Neural crest cell (in vitro differentiated cells): Measurements from ENCODE around the gene KREMEN2. TPM values are rescaled to one million over a fixed set of nuclear protein-coding genes. Genes with fewer than 3 reads are reported as not detected.

Experiments used
- DNase-seq: peaks from one replicate; pipeline ENCODE4 v3.0.0; 2021; ENCODE audit warnings: low read depth, mixed read lengths, low spot score
- H3K27ac Mint-ChIP-seq: one replicate; pipeline ENCODE4 v1.8.0; 2021; ENCODE audit warnings: mild to moderate bottlenecking, mixed read lengths; ENCODE audit not compliant: unreplicated experiment
- H3K27me3 Mint-ChIP-seq: 2 replicates; pipeline ENCODE4 v1.8.0; 2021; ENCODE audit warnings: low read depth, mild to moderate bottlenecking, mixed read lengths
- H3K36me3 Mint-ChIP-seq: 2 replicates; pipeline ENCODE4 v1.8.0; 2021; ENCODE audit warnings: low read depth, mild to moderate bottlenecking, mixed read lengths
- H3K4me1 Mint-ChIP-seq: 2 replicates; pipeline ENCODE4 v1.8.0; 2021; ENCODE audit warnings: mixed read lengths
- H3K4me3 Mint-ChIP-seq: one replicate; pipeline ENCODE4 v1.8.0; 2021; ENCODE audit warnings: mild to moderate bottlenecking, mixed read lengths
- H3K9me3 Mint-ChIP-seq: 2 replicates; pipeline ENCODE4 v1.8.0; 2021; ENCODE audit warnings: mixed read lengths
- total RNA-seq: library from RNA; stranded (reverse); gene quantifications from 2 replicates; pipeline ENCODE4 v1.2.1, GENCODE V29; 2021
- TF ChIP-seq, protein P1 (sequence below): fragments of 200-600 bp; sonication (generic); conservative IDR thresholded peaks from 2 replicates; pipeline ENCODE4 v1.5.0; 2021; ENCODE audit warnings: antibody characterized with exemption, mild to moderate bottlenecking

KREMEN2 gene
- total RNA-seq, 1 donor from 2014 or later, result 1.0 TPM

DNA sequence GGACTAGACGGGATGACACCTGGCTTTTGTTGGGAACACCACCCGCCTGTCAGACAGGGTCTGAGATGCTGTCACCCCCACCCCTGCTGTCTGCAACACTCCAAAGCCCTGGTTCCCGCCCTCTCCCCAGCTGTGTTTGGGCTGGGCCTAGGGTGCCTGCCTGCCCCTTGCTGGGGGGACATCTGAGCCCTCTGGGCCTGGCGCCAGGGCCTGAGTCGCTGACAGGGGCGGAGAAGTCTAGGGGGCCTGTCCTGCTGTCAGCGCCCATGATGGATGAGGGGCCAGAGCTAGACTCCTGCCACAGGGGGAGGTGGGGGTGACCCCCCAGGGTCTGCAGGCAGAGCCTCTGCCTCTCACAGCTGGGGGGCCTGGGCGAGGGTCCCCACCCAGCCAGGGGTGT lies 23.8 kb downstream of the KREMEN2 start:
- no peak for DNase-seq
- H3K36me3 Mint-ChIP-seq, result no peaks in the 10 kb centered on the region
- TF ChIP-seq, protein P1, sequence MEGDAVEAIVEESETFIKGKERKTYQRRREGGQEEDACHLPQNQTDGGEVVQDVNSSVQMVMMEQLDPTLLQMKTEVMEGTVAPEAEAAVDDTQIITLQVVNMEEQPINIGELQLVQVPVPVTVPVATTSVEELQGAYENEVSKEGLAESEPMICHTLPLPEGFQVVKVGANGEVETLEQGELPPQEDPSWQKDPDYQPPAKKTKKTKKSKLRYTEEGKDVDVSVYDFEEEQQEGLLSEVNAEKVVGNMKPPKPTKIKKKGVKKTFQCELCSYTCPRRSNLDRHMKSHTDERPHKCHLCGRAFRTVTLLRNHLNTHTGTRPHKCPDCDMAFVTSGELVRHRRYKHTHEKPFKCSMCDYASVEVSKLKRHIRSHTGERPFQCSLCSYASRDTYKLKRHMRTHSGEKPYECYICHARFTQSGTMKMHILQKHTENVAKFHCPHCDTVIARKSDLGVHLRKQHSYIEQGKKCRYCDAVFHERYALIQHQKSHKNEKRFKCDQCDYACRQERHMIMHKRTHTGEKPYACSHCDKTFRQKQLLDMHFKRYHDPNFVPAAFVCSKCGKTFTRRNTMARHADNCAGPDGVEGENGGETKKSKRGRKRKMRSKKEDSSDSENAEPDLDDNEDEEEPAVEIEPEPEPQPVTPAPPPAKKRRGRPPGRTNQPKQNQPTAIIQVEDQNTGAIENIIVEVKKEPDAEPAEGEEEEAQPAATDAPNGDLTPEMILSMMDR, result no peak
- H3K27me3 Mint-ChIP-seq, result peaks cover 6% of the 10 kb centered on the region
- no peak overlapping the region for H3K4me3 Mint-ChIP-seq
- no peaks in the 10 kb centered on the region for H3K9me3 Mint-ChIP-seq
- no peak overlapping the region for H3K27ac Mint-ChIP-seq
- no peaks in the 10 kb centered on the region for H3K4me1 Mint-ChIP-seq

DNA sequence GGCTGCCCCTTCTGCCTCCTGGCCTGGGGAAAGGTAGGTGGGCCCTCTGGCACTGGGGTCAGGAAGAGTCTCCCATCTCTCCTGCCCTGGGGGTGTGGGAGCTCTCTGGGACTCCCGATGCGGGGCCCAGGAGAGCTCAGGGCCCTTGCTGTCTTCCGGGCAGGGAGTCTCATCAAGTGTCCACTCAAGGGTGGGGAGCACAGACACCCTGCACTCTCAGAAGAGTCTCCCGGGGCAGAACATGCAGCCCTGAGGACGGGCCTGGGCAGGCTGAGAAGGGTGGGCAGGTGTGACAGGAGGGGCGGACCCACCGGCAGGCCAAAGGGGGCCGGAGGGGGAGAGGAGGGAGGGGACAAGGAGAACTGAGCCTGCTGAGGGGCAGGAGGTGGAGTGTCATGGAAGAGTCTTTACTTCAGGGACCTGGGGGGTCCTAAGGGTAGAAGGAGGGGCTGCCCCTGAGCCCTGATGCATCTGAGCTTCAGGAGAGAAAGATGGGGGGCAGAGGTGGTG lies 24.6 kb downstream of the KREMEN2 start:
- no peak overlapping the region for H3K27ac Mint-ChIP-seq
- H3K36me3 Mint-ChIP-seq, result no peaks in the 10 kb centered on the region
- H3K4me3 Mint-ChIP-seq, result no peak overlapping the region
- TF ChIP-seq, protein P1, result no peak
- peaks cover 4% of the 10 kb centered on the region for H3K27me3 Mint-ChIP-seq
- no peaks in the 10 kb centered on the region for H3K4me1 Mint-ChIP-seq
- H3K9me3 Mint-ChIP-seq, result no peaks in the 10 kb centered on the region
- DNase-seq, result no peak

DNA sequence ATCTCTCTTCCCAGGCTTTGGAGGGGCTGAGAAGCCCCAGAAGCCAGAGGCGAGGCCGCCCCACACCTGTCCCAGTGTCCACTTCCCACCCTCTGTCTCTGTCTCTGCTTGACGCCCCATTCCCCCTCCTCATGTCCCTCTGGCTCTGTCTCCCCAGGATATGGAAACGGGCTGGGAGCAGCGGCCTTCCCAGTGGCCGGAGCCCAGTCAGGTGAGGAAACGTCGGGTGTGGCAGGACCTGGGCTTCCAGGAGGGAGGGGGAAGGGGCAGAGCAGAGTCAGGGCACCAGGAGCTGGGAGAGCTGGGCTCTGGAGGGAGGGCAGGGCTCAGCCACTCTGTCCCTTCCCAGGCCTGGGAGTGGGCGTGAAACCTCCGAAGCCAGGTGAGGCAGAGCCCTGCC lies 26.8 kb downstream of the KREMEN2 start:
- Mint-ChIP-seq H3K4me3 (no peak overlapping the region), H3K27ac (no peak overlapping the region), H3K27me3 (no peaks in the 10 kb centered on the region), H3K4me1 (no peaks in the 10 kb centered on the region), H3K9me3 (no peaks in the 10 kb centered on the region), H3K36me3 (no peaks in the 10 kb centered on the region)
- DNase-seq, result no peak
- TF ChIP-seq, protein P1, result no peak

DNA sequence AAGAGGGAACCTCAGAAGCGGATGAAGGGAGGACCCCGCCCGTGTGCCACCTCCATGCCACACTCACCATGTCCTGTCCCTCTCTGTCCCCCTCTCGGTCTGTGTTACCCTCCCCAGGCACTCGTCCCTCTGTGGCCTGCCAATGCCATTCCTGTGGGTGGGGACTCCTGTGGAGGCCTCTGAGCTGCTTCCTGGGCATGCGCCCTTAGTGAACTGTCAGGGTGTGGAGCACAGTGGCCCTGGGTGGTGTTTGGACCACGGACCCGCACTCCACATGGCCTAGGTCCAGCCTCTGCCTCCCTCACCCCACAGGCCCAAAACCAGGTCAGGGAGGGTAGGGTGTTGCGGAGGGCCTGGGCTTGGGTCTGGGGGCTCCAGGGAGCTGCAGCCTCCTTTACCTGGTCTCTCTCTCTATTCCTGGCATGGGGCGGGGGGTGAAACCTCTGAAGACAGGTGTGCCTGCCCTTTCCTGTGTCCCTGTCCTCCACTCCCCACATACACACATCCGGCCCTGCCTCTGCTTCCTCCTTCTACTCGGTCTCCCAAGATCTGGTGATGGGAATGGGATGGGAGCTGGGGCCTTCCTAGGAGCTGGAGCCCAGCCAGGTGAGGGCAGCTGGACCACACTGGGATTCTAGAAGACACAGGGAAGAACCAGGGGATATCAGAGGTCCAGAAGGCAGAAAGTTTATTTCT lies 27.6 kb downstream of the KREMEN2 start:
- no peaks in the 10 kb centered on the region for H3K27me3 Mint-ChIP-seq
- TF ChIP-seq, protein P1, result no peak
- H3K27ac Mint-ChIP-seq, result no peak overlapping the region
- no peaks in the 10 kb centered on the region for H3K9me3 Mint-ChIP-seq
- no peaks in the 10 kb centered on the region for H3K36me3 Mint-ChIP-seq
- no peaks in the 10 kb centered on the region for H3K4me1 Mint-ChIP-seq
- DNase-seq, result no peak
- H3K4me3 Mint-ChIP-seq, result no peak overlapping the region

DNA sequence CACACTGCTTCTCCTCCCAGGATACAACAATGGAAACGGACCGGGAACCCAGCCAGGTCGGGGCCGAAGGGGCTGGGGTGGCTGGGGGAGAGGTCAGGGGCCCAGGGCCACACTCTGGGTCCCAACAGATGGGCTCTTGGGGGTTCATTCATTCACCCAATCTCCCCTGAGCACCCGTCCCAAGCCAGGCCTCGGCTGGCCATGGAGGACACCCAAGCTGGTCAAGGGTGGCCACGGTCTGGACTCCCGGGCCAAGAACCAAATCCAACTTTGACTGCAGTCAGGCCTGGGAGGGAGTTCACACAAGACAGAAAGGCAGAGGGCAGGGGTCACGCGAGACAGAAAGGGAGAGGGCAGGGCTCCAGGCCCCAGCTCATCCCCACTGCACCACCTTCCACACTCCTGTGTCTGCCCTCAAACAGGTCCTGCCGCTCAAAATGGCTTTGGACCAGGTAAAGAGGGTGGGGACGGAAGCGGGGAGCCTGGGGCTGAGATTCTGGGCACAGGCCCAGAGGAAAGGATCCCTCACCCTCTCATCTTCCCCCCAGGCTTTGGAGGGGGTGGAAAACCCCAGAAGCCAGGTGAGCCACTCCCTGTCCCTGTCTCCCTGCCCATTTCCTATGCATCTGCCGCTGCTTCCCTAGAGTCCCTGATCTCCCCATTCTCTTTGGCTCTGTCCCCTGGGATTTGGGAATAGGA lies 28.5 kb downstream of the KREMEN2 start:
- H3K4me3 Mint-ChIP-seq, result no peak overlapping the region
- H3K27ac Mint-ChIP-seq, result no peak overlapping the region
- TF ChIP-seq, protein P1, result no peak
- no peak for DNase-seq
- H3K4me1 Mint-ChIP-seq, result no peaks in the 10 kb centered on the region
- no peaks in the 10 kb centered on the region for H3K27me3 Mint-ChIP-seq
- H3K36me3 Mint-ChIP-seq, result no peaks in the 10 kb centered on the region
- H3K9me3 Mint-ChIP-seq, result no peaks in the 10 kb centered on the region
